GM18868 (cell line): ENCODE data around the gene AP3B1.

Source experiments
- ATAC-seq: cut with Tn5 transposase; IDR thresholded peaks from one replicate; pipeline ENCODE4 v1.9.1; 2021; ENCODE audit warnings: mild to moderate bottlenecking, moderate library complexity; ENCODE audit not compliant: unreplicated experiment

AP3B1 gene

GRCh38 chr5:78294248-78295034, at the start of gene AP3B1:
Gene AP3B1, minus strand, starts transcription at chr5:78294698. Its CDS starts 119 bp downstream, at chr5:78294579.
- ATAC-seq, result peak; percentile 83

DNA sequence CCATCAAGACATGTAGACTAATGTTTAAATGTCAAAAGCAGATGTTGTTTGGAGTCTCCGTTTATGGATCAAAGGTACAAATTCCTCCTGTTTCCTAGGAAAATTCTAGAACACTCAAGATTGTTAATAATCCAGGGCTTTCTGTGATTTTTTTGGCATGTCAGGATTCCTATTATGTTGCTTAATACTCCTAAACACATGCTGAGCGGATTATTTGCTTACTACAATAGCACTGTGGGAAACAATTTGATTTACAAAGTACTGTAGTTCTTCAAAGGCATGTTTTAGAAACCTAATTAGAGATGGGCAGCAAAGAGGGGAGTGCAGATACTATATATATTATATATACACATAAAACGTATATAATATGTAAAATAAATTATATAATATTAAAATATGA, 46.9 kb upstream of the AP3B1 start:
- no peak for ATAC-seq

- ATAC-seq, result no peak
These were observed 45.3 kb upstream of the AP3B1 start for GRCh38 chr5:78339617-78340436.

- ATAC-seq, result no peak
These were observed 42.2 kb upstream of the AP3B1 start for GRCh38 chr5:78336698-78337097.

DNA sequence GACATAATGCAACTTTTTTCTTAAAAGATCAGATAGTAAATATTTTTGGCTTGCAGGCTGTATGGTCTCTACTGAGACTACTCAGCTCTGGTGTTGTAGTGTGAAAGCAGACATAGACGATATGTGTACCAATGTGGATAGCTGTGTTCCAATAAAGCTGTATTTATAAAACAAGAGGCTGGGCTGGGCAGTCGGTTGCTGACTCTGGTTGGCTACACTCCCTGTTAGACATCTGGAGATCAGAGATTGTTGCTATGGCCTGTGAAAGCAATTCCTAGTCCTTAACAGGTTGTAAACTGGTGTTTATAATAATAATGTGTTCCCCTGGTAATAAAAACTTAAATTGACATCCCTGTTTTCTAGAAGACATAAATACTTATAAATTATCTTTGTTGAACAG, 41.5 kb upstream of the AP3B1 start:
- no peak for ATAC-seq

- ATAC-seq, result no peak
These were observed 40.3 kb upstream of the AP3B1 start for GRCh38 chr5:78334811-78335210.

DNA sequence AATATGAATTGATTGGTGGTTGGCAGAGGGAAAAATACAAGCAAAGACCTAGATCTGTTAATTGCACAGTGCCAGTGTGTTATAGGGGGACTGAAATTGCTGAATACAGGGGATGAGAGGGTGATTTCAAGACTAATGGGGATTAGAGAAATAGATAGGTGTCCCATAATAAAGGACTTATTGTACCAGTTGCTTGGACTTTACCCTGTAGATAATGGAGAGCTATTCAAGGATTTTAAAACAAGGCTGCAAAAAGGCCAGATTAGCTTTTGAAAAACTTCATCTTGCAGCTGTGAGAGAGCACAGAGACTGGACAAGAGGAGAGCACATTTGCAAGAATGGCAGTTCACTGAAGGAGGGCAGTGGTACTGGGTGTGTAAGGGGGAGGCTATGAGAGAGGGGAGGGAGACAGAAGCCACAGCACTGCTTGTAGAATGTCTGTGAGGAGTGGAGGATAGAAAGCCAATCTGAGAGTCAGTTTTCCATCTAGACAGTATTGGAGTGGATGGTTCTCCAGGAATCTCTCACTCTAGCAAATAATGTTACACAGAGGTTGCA, 37.1 kb upstream of the AP3B1 start:
- no peak for ATAC-seq

GRCh38 chr5:78328585-78329173, 34.2 kb upstream of the AP3B1 start:
- ATAC-seq, result no peak

GRCh38 chr5:78327761-78328510, 33.4 kb upstream of the AP3B1 start:
- no peak for ATAC-seq

GRCh38 chr5:78326930-78327329, 32.4 kb upstream of the AP3B1 start:
- no peak for ATAC-seq

DNA sequence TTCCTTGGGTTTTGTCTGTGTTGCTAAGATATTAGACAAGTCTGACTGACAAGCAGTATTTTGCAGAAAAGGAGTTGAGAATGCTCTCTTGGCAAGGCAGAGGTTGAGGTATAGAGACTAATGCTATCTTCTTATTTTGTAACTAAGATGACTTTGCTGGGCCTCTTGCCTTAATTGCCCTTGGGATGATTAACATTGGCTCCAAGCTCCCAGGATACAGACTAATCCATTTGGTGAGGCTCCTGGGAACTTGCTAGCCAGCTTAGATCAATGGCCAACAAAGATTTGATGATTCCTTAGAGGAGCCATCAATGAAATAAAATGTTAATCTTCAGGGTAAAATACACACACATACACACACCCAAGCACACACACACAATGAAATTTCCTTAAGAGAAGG, 28.7 kb upstream of the AP3B1 start:
- ATAC-seq, result no peak

DNA sequence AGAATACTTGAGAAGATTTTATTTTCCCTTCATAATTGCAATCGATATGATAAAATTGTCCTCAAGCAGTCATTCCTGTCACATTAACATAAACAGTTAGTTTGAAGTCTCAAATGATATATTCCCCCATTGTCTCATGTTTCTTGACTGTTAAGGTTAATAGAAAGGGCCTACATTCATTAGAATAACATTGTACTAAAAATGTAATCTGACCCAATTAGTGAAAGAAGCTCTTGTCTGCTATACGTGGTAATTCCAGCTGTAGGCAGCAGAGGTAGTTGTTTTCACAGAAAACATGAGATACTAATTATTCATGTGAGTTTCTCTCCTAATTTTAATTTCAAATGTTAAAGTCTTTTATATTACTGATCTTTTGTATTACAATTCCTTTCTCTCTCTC, 25.9 kb upstream of the AP3B1 start:
- ATAC-seq, result no peak

DNA sequence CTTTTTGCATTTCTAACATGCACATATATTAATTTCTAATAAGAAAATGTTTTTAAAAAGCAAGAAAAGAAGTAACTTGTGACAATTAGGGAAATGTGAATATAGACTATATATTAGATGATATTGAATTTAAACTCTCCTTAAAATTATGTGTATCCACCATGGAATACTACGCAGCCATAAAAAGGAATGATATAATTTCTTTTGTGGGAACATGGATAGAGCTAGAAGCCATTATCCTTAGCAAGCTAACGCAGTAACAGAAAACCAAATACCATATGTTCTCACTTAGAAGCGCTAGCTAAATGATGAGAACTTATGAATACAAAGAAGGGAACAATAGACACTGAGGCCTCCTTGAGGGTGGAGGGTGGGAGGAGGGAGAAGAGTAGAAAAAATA, 23.8 kb upstream of the AP3B1 start:
- no peak for ATAC-seq

DNA sequence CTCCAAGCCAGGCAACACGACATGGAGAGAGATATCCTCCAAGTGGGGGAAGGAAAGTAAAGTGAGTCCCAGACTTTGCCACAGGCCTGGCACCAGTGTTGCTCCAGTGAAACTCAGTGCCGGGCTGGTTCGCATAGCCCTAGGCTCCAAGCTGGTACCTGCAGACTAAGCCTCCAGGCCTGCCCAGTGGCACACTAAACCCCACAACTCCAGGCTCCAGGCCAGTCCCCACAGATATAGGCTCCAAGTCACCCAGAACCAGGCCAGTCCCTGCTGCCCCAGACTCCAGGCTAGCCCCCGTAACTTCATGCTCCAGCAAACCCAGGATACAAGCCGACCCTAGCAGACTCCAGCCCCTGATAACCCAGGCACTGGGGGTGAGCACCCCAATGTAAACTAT, 23.0 kb upstream of the AP3B1 start:
- no peak for ATAC-seq

GRCh38 chr5:78308703-78309102, 14.2 kb upstream of the AP3B1 start:
- no peak for ATAC-seq

DNA sequence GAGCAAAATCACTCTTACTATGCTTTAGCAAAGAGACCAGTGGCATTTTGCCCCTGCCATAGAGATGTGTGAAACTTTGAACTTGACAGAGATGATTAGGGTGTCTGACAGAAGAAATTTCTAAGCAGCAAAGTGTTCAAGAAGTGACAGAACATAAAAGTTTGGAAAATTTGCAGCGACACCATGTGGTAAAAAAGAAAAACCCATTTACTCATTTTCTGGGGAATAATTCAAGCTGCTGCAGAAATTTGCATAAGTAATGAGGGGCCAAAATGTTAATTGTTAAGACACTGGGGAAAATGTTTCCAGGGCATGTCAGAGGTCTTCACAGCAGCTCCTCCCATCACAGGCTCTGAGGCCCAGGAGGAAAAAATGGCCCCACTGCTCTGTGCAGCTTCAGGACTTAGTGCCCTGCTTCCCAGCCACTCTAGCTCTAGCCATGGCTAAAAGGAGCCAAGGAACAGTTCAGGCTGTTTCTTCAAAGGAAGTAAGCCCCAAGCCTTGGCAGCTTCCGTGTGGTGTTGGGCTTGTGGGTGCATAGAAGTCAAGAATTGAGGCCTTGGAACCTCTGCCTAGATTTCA, 6.1 kb upstream of the AP3B1 start:
- no peak for ATAC-seq

- peak; percentile 3 for ATAC-seq
These were observed 800 bp upstream of the AP3B1 start for GRCh38 chr5:78295035-78295961.

GRCh38 chr5:78293851-78294247, 649 bp downstream of the AP3B1 start:
- ATAC-seq, result no peak

- no peak for ATAC-seq
These were observed 2.8 kb downstream of the AP3B1 start for GRCh38 chr5:78291687-78292086.
